GM21723 (cell line): ENCODE measurements around the gene STK32C.

Source experiments
- ATAC-seq: cut with Tn5 transposase; IDR thresholded peaks from one replicate; pipeline ENCODE4 v1.9.1; 2021; ENCODE audit warnings: mild to moderate bottlenecking, moderate library complexity; ENCODE audit not compliant: unreplicated experiment

STK32C gene

DNA sequence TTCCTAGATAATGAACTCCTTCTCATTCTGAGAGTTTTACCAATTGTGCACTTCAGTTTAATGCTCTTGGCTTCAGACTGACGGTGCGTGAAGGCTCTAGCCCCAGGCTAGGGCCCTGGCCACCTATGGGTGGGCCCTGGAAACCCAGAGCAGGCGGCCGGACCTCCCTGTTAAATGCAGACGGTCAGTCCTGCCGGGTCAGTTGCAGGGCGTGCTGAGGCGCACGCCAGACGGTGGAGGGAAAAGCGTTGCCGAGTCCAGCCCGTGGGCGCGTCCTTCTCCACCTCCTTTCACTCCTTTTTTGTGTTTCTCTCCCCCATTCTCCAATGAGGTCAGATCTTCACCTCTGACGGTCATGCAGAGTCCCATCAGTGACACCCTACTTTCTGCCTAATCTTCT lies 118.7 kb downstream of the STK32C start:
- ATAC-seq: no peak

DNA sequence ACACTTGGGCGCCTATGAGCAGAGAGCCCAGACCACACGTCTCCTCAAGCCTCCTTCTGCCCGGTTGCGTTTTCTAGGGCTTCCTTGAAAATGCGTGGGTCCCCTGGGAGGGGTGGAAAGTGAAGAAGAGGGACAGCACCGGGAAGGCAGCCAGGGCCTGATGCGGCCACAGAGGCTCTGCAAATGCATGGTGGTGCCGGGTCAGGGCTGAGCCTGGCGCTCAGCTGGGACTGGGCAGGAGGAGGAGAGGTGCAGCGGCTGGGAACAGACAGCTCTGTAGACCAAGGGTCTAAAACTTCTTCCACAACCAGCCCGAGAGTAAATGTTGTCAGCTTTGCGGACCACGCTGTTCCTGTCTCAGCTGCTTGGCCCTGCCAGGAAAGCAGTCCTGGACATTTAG lies 119.4 kb downstream of the STK32C start:
- ATAC-seq: no peak

DNA sequence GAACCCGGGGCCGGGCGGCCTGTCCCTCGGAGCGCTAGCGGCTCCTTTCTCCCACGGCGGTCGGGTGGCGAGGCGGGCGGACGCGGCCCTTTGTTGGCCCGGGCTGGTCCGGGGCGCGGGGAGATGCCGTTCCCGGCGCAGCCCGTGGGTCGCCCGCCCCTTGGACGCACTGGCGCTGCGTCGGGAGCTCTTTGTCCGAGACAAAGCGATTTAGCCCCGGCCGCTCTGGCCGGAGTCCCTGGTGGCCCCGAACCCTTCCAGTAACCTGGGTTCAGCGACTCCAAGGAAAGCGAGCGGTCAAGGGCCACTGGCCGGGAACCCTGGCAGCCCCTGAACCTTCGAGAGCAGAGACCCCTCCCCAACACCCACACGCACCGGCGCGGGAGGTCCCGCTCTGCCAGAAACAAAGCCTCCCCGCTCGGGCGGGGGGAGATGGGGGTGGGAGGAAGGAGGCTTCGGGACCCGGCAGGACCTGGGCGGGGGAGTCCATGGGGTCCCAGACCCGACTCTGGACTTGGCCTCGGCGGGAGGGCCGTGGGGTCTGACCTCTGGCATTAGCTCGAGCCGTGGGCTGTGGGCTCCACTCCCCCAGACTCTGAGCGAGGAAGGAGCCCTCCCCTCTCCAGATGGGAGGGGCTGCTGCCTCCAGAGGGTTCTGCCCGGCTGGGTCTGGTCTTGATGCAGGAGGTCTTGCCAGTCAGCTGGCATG lies 120.2 kb downstream of the STK32C start:
- no peak for ATAC-seq

DNA sequence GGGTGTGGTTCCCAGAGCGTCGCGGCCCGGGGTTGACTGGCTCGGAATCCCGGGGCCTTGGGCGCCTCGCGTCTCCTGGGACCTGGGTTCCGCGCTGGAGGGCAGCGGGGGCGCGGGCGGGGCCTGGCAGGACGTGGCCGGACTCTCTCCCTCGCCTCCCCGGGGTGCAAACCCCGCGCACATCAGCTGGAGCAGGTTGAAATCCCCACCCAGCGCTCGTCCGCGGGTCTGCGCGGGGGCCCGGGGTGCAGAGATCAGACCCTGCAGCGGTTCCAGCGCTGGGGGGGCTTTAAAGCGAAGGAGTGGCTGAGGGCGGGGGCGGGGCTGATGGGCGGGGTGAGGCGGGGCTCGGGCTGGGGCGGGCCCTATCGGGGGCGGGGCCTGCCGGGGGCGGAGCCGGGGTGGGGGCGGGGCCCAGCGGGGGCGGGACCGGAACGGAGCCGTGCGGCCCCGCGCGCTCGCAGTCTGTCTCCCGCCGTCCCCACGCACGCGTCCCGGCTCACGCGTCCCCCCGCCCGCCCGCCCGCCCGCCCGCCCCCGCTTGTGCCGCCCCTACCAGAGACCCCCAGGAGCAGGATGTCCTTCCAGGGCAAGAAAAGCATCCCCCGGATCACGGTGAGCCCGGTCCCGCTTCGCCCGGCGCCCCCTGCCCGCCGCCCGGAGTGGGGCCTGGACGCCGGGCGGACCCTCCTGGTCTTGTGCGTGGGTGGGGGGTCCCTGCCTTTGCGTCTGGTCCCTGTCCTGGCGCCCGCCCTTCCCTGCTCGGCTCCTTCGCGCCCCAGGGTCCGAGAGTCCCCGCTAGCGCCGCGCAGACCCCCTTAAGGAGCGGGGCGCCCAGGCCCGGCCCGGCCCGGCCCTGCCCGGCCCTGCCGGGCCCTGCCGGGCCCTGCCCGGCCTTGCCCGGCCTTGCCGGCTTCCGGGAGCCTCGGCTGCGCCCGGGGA lies 121.0 kb downstream of the STK32C start, which contains the start of gene DPYSL4:
Gene DPYSL4, plus strand, starts transcription at position 461 of the 942 bp plus-strand sequence. Its CDS starts 116 bp downstream, at position 577.
- ATAC-seq: no peak

DNA sequence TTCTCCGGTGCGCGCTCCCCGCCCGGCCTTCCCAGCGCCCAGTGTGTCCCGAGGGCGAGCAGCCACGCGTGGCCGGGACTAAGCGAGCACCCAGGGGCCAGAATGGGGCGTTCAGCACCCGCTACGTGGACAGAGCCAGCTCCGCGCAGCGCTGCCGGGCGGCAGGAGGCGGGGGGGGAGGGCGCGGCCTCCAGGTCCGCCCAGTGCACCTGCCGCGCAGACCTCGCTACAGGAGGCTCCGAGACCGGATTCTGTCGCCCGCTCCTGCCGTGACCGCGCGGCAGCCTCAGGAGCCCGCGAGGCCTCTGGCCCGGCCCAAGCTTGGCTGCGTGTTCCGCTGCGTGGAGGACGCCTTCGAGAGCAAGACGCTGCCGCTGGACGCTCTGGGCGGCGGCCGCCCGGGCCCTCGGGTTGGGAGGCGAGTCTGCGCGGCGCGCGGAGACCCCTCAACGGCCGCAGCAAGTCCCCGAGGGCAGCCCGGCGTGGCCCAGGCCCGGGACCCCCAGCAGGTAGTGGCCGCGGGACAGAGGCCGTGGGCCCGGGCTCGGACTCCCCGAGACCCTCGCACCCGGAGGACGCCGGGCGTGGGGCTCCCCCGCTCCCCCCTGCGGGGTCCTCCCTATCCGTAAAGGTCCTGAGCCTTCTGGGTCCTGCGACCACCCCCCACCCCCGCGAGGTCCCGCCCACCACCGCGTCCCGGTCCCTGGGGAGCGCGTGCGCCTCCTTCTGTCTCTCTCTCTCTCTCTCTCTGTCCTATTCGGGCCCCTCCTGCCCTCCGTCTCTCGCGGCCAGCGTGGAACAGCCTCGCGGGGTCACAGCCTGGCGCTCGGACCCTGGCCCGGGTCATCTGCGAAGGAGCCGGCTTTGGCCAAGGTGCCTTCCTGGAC lies 121.9 kb downstream of the STK32C start:
- no peak for ATAC-seq

DNA sequence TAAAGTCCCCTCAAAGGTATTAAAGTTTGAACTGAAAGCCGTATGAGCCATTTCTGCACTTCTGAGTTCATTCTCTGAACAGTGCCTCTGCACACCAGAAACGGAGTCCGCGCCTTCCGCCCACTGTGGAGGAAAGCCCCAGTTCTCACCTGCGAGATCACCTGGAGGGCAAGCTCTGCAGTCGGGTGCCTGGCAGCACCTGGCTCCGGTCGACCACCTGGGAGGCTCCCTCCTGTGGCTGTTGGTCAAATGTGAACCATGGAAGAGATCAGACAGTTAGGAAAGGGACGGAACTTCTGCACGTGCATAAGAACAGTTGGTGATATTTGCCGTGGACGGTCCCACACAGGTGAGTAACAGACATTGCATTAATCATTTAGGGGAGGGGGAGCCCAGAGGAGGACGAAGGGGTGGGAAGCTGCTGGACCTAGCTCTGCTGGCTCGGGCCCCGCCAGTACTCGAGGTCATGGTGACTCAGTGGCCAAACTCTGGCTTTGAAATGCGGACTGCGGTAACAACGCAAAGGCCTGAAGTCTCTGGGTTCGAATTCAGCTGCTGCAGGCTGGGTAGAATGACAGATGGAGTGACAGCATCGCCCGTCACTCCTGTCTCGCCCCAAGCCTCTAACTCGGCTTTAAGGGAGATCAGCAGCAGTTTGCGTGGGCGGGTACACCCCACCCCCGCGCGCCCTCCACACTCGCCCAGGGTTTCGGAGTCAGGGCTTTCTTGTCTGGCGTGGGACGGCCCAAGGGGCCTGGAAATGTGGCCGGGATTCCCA lies 122.7 kb downstream of the STK32C start:
- no peak for ATAC-seq

DNA sequence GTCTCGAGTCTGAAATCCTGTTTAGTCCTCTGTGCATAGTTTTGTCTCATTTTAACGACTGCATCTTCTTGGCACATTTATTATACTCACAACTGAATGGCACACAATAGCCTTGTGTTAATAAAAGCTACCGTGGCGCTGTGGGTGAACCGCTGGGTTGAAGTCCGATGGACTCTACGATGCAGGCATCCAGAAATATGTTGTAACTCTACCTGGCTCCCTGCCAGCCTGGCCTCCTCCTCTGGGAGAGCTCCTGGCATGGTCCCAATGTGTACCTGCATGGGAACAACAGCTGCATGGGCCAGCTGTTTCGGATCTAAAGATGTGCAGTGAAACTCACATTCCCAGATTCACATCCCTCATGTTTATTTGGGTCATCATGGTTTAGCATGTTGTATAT lies 124.7 kb downstream of the STK32C start:
- no peak for ATAC-seq

DNA sequence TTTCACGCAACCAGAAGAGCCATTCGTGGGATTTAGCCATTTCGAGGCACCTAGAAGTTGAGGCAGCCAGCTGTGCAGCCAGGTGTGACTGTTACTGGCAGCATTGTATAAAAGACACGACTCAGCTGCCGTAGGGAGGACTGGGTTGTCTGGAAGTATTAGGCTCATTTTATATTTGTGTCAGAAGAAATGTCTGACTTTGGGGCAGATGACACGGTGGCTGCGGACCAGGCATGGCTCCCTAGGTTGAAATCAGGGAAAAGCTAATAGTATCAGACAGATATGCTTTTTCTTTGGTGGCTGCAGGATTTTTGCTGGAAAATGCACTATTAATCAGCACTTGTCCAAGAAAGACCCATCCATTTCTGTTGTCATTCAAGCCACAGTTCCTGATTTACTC lies 125.2 kb downstream of the STK32C start:
- ATAC-seq: no peak

DNA sequence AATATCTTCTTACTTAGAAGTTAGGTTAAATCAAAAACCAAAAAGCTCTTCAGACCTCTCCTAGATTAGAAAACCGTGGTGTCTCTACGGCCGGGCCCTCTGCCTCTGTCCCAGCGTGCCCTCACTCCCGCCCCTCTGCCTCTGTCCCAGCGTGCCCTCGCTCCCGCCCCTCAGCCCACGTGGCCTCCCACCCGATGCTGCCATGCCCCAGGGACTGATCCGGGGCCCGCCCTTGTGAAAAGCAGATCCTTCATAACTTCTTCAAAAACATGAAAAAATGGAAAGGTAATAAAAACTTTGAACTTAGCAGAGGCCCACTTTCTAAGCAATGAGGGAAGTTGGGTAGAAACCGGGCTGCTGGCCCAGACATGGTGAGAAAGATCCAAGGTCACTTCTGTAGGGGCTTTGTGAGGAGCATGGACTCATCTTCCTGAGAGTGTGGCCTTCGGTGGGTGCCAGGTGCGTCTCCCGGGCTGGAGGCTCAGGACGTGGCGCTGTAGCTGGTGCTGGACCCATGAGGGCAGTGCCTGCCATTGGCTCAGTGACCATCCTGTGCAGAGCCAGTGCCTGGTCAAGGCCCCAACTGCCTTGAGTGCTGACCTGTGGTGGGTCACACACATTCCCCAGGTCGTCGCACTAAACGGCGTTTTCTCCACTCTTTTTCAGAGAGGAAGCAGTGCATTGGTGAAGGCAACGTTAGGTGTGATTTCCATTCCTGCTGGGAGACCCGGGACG lies 125.9 kb downstream of the STK32C start:
- ATAC-seq: no peak

DNA sequence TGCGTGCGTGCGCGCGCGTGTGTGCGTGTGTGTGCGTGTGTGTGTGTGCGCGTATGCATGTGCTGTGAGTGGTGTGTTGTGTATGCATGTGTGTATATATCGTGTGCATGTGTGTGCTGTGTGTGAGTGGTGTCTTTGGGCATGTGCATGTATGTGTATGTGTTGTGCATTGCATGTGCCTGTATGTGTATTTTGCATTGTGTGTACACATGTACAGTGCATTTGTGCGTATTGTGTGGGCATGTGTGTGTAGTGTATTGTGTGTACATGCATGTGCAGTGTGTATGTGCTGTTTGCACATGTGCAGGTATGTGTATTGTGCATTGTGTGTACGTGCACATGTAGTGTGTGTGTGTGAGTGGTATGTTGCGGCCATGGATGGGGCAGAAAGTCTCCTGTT lies 127.0 kb downstream of the STK32C start:
- no peak for ATAC-seq

DNA sequence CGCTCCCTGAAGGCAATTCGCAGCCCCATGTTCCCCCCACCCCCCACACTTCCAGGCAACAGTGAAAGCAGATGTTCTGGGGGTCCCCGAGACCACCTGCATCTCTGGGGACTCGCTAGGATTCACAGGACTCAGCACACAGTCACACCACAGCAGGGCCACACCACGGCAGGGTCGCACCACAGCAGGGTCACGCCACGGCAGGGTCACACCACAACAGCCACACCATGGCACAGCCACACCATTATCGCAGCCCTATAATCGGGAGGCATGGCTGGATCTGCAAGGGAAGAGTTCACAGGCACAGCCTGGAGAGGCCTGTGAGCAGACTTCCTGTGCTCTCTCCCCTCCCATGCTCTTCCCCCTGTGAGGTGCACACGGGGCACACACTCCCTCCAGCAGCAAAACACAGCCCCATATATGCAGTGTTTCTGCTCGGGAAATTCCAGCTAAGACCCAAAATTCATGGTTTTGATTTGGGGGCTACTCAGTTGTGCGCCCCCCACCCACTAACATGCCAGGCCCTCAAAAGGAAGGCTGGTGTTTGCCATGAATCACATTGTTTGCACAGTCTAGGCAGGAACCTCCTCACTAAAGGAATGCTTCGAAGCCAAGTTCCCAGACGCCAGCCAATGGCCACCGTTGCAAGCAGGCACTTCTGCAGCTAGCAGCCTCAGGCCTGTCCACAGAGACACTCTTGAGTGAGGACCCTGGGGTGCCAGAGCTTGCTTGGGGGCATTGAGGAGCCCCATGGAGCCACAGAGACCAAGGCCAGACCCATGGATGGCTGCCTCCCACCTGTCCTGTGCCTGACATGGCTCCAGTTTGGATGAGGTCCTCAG lies 128.0 kb downstream of the STK32C start:
- no peak for ATAC-seq

DNA sequence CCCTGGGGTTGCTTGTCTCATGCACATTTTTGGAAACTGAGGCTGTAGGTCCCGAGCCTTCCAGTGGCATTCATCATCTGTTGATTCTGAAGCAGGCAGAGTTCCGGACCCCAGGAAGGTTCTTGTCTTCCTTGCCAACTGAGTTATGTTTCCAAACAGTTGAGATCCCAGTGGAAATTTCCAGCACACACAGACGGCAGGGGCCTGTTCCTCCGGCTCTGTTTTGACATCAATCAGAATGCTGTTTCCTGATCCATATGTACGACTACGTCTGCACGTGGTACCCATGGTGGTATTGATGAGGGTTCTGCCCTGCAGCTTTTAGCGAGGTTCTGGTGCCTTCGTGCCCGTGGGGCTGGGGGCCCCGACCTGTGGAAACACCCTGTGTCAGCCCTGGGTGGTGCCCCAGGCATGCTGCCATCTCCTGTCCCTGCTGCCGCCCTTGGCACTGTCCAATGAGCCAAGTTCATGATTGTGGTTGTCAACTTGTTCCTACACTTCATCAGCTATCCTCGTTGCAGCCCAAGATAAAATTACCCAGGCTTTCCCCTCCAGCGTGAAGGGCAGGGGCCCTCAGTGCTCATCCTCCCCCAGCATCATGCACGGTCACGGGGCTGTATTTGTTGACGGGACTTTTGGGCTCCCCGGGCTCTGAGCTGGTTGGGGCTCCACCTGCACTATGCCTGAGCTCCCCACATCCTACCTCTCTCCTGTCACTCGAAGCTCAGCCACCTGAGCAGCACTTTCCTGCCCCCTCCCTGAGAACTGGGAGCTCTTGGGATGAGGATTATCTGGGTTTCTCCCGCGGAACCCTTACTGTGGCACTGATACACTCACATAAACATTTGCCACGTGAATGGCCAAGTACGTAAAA lies 128.8 kb downstream of the STK32C start:
- ATAC-seq: no peak

DNA sequence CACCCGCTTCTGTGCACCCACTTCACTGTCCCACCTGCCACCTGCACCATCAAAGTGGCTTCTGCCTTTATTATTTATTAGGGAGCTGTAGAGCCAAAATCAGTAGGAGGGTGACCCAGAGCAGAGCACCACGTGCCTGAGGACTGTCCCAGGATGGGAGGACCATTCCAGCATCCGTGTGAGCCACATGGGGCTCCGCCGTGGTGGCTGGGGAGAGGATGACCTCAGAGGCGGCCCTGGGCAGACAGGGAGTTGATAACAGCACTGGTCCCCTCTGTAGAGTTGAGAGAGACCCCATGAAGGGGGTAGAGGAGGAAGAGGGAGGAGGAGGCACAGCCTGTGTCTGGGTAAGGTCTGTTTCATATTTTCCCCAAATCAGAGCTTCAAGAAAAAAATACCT lies 129.7 kb downstream of the STK32C start:
- ATAC-seq: no peak

DNA sequence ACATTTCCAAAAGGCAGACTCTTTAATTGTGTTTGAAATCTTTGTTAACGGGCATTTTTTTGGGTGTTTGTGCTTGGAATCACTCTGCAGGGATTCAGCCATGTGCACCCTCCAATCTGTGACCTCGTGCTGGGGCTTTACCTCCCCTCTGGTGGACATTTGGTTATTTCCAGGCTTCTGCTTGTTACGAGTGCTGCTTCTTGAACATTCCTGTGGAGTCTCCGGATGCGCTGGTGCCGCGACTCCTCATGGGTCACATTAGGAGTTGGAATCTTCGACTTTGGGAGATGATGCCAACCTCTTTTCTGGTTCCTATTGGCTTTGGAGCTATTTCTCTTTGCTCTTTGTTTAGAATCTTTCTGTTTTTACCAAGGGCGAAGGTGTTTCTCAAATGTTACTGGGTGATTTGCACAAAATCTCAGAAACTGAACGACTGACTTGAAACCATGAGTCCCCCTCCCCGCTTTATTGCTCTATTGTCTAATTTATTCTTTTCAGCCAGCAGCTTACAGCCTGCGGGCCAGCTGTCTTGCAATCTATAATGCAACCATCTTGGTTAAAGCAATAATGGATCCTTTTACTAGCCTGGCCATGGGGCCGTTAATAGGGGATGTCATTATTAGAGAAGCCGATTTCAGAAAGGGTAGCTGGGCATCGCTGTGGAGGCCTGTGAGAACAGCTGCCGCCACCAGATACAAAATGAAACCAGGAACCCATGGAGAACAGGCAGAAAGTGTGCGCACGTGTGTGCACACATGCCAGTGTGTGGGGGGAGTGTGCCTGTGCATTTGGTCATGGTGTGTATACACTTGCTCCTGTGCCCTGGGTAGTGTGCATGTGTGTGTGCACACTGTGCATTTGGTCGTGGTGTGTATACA lies 130.9 kb downstream of the STK32C start:
- ATAC-seq: no peak

DNA sequence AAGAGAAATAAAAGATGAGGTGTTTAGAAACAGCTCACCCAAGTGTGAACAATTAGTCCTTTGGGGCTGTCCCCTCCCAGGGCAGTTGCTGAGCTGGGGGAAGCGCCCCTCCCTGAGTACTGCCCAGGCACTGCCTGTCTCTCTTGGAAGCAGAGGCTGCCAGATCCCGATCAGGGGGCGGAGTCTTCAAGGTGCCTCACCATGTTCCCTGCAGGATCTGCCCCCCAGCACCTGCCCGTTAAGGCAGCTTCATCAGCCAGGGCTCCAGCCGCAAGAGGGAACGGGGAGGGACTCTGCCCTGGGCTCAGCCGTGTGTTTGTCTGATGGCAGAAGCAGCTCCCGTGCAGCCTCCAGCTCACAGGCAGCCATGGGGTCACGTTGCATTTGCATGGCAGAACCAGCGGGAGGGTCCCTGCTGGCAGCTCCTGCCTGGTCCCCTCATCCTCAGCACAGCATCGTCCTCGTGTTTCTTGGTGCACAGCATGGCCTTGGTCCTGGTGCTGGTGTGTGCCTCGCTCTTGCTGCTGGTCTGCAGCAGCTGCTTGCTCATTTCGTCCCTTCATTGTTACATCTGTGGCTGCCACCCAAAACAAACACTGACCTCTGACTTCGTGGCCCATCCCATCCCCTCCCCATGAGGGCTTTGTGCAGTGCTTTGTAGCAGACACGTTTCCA lies 131.7 kb downstream of the STK32C start:
- no peak for ATAC-seq

DNA sequence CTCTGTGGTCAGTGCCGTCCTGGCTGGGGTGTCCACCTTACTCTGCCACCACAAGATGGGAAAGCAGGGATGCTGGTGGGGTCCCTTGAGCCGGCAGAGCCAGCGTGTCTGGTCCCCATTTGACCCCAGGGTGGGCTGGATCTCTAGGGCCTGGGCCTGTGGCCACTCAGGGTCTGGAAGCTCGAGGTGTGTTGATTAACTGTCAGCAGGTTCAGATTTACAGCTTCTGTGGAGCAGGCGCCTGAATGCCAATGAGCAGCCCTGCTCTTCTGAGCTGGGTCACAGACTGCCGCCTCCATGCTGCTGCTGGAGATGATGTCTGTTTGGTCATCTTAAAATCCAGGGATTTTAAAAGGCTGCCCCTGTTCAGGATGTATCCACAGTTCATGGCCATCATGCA lies 132.3 kb downstream of the STK32C start:
- no peak for ATAC-seq
